ENCODE data around the gene AHNAK. TPM values are rescaled to one million over a fixed set of nuclear protein-coding genes. Genes with fewer than 3 reads are reported as not detected.

AHNAK gene
- total and polyA plus RNA-seq, 2 of the 8 experiments (the other 6 are each of a cell fraction or from before 2014, with no cell fraction given), result 2.0 to 5.8 TPM

DNA sequence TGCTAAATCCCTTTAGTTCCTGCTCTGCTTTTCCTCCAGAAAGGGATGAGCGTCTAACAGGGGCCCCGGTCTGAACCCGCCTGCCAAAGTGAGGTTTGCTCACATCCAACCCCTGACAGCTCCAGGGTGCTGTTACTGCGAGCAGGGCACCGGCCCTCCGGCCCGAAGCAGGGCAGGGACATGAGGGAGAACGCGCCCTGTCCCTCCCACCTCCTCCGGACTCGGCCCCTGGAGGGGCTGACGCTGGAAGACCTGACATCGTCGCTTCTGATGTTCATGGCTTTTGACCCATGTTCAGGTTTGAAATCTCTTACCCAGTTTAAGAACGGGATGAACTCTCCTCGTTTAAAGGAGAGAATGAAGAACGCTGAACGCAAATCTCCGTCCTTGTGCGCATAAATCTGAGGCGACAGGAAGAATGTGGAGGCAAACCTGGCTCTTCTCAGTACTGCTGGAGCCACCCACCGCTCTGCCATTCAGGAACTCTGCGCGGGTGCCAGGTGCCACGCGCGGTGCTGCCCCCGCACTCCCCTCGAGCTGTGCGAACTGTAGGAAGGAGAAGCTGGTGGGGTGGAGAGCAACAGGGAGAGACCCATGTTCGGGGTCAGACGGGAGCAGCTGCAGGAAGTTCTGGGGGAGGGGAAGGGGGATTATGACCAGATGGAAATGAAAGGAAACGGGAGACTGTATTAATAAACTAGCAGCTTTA lies 27.9 kb upstream of the AHNAK start (continued):
- TF ChIP-seq HDAC6 (IDR thresholded peaks at IDR 0.05; ENCODE audit: low read depth, low read length) (no peak), SIRT6 (IDR thresholded peaks at IDR 0.05; ENCODE audit: low read length) (no peak), FOSL1 (IDR thresholded peaks at IDR 0.05; ENCODE audit: insufficient read depth, low read depth, low read length) (no peak)
